GM12872 (cell line): ENCODE data around the gene NCOR2.

Experiments
- TF ChIP-seq, protein P1 (sequence below): IDR thresholded peaks from 3 replicates; pipeline ENCODE4 v1.5.1; 2011; ENCODE audit warnings: low read depth, mild to moderate bottlenecking, low read length, moderate library complexity; ENCODE audit not compliant: insufficient read depth

NCOR2 gene

DNA sequence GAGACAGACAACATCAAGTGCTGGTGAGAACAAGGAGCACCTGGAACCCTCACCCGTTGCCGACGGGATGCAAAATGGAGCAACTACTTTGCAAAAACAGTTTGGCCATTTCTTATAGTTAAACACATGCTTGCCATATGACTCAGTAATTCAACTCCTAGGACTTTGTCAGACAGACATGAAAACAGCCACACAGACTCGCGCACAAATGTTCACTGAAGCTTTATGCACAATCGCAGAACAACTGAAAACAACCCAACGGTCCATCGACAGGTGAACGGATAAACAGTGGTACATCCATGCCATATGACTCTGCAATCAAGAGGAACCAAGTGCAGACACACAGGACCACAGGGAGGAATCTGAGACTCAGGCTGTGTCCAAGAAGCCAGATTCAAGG, 30.8 kb downstream of the NCOR2 start:
- TF ChIP-seq, protein P1, sequence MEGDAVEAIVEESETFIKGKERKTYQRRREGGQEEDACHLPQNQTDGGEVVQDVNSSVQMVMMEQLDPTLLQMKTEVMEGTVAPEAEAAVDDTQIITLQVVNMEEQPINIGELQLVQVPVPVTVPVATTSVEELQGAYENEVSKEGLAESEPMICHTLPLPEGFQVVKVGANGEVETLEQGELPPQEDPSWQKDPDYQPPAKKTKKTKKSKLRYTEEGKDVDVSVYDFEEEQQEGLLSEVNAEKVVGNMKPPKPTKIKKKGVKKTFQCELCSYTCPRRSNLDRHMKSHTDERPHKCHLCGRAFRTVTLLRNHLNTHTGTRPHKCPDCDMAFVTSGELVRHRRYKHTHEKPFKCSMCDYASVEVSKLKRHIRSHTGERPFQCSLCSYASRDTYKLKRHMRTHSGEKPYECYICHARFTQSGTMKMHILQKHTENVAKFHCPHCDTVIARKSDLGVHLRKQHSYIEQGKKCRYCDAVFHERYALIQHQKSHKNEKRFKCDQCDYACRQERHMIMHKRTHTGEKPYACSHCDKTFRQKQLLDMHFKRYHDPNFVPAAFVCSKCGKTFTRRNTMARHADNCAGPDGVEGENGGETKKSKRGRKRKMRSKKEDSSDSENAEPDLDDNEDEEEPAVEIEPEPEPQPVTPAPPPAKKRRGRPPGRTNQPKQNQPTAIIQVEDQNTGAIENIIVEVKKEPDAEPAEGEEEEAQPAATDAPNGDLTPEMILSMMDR: no peak

DNA sequence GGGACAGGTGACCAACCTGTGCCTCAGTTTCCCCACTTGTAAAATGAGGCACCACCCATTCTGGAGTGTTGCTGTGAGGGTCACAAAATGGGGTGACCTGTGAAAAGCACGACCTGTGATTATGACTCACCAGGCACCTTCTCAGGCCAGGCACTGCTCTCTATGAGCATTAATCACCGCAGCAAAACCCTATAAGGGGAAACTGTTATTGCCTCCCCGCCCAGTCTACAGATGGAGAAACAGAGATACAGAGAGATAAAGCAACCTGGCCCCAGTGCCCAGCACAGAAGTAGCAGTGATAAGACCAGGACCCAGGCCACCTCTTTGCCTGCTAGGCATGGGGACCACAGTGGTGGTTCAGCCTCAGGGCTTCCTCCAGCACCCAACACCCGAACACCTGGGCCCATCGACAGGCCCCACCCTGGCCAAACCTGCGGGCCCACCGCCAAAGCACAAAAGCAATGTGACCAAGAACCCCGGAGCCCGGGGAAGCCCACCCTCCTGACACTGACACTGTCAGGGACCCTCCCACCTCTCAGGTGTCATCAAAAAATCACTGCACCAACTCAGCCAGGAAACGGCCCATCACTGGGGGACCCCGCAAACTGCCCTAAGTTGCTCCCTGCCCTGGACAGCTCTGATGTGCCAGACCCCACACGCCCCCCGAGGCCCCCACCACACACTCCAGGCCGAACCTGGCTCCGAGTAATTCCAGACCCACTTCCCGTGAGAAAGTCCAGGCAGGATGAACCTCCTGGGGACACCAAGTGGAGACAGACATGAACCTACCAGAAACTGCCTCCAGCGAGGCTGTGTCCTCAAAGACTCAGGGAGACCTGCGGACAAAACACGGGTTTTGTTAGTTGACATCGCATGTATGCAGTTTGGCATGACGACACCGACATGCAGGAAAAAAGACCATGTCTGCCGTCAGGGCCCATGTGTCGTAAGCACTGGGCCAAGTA, 32.4 kb downstream of the NCOR2 start:
- TF ChIP-seq, protein P1: no peak

DNA sequence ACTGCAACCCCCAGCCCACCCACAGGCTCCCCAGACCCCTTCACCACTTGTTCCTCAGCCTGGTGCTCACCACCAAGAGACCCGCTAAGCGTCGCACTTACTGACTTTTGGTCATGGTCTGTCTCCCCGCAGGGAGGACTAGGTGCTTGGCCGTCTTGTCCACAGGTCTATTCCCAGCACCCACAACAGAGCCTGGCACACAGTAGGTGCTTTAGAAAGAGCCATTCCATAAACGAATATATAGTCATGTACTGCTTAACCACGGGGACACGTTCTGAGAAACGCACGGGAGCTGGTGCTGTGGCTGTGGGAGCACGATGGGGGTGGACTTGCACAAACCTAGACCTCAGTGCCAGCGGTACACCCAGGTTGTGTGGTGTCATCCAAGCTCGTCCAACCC, 34.0 kb downstream of the NCOR2 start:
- TF ChIP-seq, protein P1: no peak

DNA sequence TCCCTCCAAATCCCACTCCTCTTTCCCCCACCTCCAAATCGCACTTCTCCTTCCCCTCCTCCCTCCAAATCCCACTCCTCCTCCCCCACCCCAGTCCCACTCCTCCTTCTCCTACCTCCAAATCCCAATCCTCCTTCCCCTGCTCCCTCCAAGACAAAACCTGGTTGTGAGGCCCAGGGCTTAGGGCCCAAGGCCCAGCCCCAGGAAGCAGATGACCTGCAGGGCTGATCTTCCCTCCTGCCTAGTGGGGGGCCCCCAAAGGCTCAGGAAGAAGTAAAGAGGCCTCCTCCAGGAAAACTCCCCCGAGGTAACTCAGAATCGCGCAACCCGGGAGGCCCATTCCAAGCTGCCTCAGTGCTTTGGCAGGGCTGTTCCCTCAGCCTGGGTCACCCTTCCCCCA, 34.4 kb downstream of the NCOR2 start:
- TF ChIP-seq, protein P1: no peak

DNA sequence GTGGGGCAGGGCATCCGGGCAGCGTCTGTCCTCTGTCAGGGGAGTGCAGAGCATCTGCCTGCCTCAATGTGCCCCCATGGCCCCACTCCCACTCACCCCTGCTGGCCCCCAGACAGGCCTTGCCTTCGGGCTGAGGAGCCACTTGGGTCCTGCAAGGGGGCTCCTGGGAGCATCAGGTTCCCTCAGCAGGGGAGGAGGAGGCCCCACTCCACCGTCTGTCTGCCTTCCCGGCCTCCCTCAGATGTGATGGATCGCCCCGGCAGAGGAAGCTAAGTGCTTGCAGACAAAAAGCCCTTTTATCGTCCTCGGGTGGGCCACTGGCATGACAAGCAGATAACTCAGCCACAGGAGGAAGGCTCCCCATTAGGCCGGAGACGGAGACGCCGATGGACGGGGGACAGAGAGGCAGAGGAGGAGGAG, 35.1 kb downstream of the NCOR2 start:
- TF ChIP-seq, protein P1: no peak

DNA sequence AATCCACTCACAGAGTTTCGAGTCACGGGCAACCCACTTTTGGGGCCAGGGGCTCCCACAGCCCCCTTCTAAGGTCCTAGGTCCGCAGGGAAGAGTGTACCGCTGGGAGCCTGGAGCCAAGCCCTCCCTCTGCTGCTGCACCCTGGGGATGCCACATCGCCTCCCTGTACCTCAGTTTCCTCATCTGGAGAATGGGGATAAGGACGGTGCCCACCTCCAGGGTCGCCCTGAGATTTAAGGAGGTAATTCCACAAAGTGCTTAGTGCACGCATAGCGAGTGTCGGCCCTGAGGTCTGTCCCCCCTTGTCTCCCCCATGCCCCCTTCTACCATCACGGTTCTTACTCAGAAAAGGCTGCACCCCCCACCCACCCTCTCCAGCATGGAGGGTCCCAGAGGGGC, 35.5 kb downstream of the NCOR2 start:
- TF ChIP-seq, protein P1: no peak

DNA sequence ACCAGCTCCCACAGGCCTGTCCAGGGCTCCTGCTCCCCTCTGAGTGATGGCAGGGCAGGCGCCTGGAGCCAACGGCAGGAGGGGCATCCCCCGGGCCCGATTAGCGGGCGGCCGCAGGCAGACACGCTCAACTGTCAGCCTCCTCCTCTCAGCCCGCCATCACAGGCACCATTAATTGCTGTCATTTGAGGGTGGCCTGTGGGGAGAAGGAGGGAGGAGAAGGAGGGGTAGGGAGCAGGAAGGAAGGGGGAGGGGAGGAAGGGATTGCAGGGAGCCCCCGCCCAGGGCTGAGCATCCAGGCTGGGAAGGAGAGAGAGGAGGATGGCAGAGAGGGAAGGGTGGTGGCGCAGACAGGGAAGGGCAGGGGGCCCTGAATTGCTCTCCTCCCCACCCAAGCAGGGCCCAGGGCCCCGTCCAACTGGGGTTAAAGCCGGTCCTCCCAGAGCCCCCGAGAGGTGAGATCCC, 36.1 kb downstream of the NCOR2 start:
- TF ChIP-seq, protein P1: no peak
